Measurements from ENCODE around the gene ZNF282.

ZNF282 gene

DNA sequence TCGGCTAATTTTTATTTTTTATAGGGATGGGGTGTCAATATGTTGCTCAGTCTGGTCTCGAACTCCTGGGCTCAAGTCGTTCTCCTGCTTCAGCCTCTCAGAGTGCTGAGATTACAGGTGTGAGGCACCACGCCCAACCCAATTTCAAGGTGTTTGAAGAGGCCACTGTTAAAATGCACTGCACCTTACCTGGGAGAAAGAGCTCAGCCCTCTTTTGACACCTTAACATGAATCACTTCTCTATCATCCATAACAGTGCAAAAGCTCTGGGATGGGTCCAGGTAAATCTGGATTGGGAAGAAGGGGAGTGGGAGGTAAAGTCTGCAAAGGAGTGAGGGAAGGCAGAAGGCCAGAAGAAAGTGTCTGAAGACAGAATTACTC, 557 bp upstream of the ZNF282 start:
- no peak for DNase-seq

- DNase-seq = peak; percentile 46
Observed at GRCh38 chr7:149196151-149196704, 882 bp downstream of the ZNF282 start.

- DNase-seq = no peak
Observed at GRCh38 chr7:149196705-149197171, 1.4 kb downstream of the ZNF282 start.

GRCh38 chr7:149197675-149198074, 2.3 kb downstream of the ZNF282 start:
- no peak for DNase-seq

DNA sequence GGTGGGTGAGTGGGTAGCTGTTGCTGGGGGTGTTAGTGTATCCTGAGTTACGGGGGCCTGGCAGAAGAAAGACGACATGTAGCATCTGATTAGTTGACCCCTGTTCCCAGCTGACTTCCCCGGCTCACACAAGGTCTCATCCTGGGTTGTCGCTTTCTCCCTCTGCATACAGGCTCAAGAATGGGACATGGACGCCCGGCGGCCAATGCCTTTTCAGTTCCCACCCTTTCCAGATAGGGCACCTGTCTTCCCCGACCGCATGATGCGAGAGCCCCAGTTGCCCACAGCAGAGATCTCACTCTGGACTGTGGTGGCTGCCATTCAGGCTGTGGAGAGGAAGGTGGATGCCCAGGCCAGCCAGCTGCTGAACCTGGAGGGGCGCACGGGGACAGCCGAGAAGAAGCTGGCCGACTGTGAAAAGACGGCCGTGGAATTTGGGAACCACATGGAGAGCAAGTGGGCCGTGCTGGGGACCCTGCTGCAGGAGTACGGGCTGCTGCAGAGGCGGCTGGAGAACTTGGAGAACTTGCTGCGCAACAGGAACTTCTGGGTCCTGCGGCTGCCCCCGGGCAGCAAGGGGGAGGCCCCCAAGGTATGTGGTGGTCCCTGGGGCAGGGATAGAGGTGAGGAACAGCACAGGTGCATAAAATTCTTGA, 2.9 kb downstream of the ZNF282 start:
- no peak for DNase-seq

DNA sequence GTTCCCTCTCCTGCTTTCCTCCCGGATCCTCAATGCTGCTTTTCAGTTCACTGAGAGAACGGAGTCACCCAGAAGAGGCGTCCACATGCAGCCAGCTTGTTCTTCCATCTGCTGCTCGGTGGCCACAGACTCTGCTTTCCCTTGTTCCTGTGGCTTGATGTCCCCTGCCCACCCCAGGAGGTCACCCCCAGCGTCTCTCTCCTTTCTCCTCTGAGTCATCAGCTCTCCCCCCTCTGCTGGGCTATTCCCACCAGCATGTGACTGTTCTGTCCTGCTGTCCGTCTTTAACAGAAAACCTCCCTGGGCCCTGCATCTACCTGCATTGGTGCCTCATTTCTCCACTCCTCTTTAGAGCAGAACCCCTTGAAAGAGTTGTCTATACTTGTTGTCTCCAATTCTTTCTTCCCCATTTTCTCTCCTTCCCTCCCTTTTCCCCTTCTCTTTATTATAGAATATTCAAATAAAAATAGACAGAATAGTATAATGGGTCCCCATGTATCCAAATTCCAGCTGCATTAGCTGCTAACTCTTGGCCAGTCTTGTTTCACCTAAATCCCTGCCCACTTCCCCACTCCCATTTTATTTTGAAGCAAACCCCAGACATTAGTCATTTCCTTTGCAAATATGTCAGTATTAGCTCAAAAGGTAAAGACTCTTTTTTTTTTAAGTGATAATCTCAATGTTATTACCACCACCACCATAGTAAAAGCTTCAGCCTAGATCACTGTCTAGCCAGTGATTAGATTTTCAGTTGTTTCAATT, 4.1 kb downstream of the ZNF282 start:
- DNase-seq = no peak

DNA sequence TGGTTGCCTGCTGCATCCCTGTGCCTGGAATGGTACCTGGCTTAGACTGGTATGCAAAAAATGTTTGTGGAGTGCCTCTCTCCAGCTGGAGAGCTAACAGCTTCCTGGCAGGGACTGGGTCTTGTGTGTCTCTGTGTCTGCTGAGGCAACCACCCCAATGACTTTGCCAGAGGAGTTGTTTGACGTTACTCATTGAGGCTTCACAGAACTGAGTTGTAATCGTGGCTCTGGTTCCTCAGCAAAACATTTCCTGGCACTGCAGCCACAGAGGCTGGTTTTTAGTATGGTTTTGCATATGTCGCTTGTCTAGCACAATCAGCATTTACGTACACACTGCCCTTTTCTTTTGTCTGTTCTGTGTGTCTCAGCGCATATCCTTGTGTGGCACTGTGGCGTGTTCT, 7.5 kb downstream of the ZNF282 start:
- DNase-seq = no peak

GRCh38 chr7:149205690-149206381, 10.5 kb downstream of the ZNF282 start:
- DNase-seq = no peak

- DNase-seq = no peak
Observed at GRCh38 chr7:149207324-149208035, 12.1 kb downstream of the ZNF282 start.

DNA sequence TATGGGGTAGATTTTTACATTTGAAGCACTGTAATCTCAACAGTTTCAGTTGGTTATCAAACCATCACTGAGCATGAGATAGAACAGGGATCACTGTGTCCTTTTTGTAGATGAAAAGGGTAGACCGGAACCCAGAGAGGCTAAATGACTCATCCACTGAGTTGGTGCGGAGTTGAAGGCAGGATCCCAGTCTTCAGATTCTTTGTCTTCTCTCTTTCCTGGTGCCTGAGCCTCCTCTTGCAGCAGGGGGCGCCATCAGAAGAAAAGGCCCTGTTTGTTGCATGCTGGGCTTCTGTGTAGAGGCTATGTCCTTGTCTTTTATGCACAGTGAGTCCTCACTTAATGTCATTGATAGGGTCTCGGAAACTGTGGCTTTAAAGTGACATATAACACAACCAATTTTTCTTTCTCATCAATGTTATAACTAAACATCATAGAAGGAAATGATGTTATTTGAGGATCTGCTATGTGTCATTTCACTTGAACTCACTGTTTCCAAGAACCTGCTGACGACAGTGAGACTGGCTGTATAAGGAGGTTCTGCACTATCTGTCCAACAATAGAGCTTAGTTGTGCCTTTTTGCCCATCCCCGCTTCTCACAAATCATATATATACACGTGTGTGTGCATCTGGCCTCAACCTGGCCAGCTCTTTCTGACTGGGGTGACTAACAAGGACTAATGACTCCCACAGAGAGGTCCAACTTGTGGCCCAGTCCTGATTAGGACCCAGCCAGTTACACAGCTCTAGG, 14.3 kb downstream of the ZNF282 start:
- DNase-seq = peak; percentile 46

- DNase-seq = no peak
Observed at GRCh38 chr7:149210551-149210950, 15.2 kb downstream of the ZNF282 start.

- no peak for DNase-seq
Observed at GRCh38 chr7:149214020-149214720, 18.8 kb downstream of the ZNF282 start.

GRCh38 chr7:149216402-149216801, 21.1 kb downstream of the ZNF282 start:
- no peak for DNase-seq

- no peak for DNase-seq
Observed at GRCh38 chr7:149217570-149217969, 22.2 kb downstream of the ZNF282 start.

GRCh38 chr7:149218469-149219420, 23.4 kb downstream of the ZNF282 start:
- DNase-seq = no peak

GRCh38 chr7:149220534-149220933, 25.2 kb downstream of the ZNF282 start:
- no peak for DNase-seq

DNA sequence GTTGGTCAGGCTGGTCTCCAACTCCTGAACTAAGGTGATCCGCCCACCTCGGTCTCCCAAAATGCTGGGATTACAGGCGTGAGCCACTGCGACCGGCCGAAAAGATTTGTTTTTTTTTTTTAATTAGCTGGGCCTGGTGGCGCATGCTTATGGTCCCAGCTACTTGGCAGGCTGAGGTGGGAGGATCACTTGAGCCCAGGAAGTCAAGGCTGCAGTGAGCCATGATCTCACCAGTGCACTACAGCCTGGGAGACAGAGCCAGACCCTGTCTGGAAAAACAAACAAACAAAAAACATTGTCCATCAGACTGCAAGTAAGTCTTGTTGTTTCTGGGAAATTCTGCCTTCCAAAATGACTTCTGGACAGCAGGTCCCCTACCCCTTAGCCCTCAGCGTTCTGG, 27.8 kb downstream of the ZNF282 start:
- no peak for DNase-seq

DNA sequence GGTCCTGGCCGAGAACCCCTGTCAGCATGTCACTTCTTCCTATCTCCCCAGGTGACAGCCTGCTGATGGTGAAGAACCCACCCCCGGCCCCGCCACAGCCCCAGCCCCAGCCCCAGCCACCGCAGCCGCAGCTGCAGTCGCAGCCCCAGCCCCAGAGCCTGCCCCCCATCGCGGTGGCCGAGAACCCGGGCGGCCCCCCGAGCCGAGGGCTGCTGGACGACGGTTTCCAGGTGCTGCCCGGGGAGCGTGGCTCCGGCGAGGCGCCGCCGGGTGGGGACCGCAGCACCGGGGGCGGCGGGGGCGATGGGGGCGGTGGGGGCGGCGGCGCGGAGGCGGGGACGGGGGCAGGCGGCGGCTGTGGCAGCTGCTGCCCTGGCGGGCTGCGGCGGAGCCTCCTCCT, 28.4 kb downstream of the ZNF282 start:
- no peak for DNase-seq

DNA sequence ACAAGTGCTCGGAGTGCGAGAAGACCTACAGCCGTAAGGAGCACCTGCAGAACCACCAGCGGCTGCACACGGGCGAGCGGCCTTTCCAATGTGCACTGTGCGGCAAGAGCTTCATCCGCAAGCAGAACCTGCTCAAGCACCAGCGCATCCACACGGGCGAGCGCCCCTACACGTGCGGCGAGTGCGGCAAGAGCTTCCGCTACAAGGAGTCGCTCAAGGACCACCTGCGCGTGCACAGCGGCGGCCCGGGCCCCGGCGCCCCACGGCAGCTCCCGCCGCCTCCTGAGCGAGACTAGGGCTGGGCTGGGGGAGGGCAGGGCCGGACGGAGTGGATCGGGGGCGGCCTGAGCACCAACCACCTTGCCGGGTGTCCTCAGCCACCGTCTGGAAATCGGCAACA, 29.0 kb downstream of the ZNF282 start:
- no peak for DNase-seq

GRCh38 chr7:149225106-149225505, 29.8 kb downstream of the ZNF282 start:
- no peak for DNase-seq

Data from eye (tissue), 1 donor.